Kidney epithelial cell (primary cell): ENCODE results near the gene SUGCT. TPM values are rescaled to one million over a fixed set of nuclear protein-coding genes. Genes with fewer than 3 reads are reported as not detected.

Experiments used
- DNase-seq: peaks from one replicate; pipeline ENCODE4 v3.0.0-alpha.2; 2010; ENCODE audit warnings: low read depth
- H3K27me3 ChIP-seq: 2 replicates; pipeline ENCODE4 v1.6.0; 2011; ENCODE audit warnings: low read length; ENCODE audit not compliant: control insufficient read depth, insufficient read depth
- H3K36me3 ChIP-seq: 2 replicates; pipeline ENCODE4 v1.5.1; 2011; ENCODE audit warnings: low read length; ENCODE audit not compliant: control insufficient read depth, insufficient read depth
- H3K4me3 ChIP-seq: 2 replicates; pipeline ENCODE4 v1.5.1; 2011; ENCODE audit warnings: low read depth, mild to moderate bottlenecking, control low read depth, low read length
- CTCF ChIP-seq: IDR thresholded peaks from 2 replicates; pipeline ENCODE4 v1.5.1; 2011; ENCODE audit warnings: mild to moderate bottlenecking, moderate library complexity, low read length, control low read depth, inconsistent platforms; ENCODE audit not compliant: insufficient read depth, poor library complexity, severe bottlenecking
- total RNA-seq: library from RNA; depleted of rRNA; stranded (reverse); fragments of >200 nt; gene quantifications from 2 replicates; pipeline ENCODE4 v1.2.3, GENCODE V29; 2015

Gene SUGCT
- total RNA-seq, 1 donor from 2014 or later = 4.0 TPM

- DNase-seq = peak; percentile 87
- Histone ChIP-seq H3K27me3 (no peaks in the 10 kb centered on the region), H3K4me3 (no peak overlapping the region), H3K36me3 (no peaks in the 10 kb centered on the region)
- no peak for TF ChIP-seq CTCF
Observed at GRCh38 chr7:40808378-40808942, 673.7 kb downstream of the SUGCT start.

DNA sequence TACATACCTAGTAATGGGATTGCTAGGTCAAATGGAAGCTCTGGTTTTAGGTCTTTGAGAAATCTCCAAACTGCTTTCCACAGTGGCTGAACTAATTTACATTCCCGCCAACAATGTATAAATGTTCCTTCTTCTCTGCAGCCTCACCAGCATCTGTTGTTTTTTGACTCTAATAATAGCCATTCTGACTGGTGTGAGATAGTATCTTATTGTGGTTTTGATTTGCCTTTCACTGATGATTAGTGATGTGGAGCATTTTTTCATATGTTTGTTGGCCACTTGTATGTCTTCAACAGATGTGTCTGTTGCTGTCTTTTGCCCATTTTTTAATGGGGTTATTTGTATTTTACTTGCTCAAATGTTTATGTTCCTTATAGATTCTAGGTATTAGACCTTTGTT is 675.5 kb downstream of the SUGCT start:
- Histone ChIP-seq H3K4me3 (no peak overlapping the region), H3K27me3 (no peaks in the 10 kb centered on the region), H3K36me3 (no peaks in the 10 kb centered on the region)
- DNase-seq = no peak
- TF ChIP-seq CTCF = no peak

DNA sequence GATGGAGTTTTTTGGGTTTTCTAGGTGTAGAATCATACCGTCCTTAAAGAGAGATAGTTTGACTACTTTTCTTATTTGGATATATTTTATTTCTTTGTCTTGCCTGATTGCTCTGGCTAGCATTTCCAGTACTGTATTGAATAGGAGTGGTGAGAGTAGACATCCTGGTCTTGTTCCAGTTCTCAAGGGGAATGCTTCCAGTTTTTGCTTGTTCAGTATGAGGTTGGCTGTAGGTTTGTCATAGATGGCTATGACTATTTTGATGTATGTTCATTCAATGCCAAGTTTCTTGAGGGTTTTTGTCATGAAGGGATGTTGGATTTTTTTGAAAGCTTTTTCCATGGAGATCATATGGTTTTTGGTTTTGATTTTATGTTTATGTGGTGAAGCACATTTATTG is 676.9 kb downstream of the SUGCT start:
- DNase-seq = no peak
- Histone ChIP-seq H3K36me3 (no peaks in the 10 kb centered on the region), H3K27me3 (no peaks in the 10 kb centered on the region), H3K4me3 (no peak overlapping the region)
- TF ChIP-seq CTCF = no peak

- H3K36me3 ChIP-seq = no peaks in the 10 kb centered on the region
- no peak for DNase-seq
- no peak overlapping the region for H3K4me3 ChIP-seq
- no peaks in the 10 kb centered on the region for H3K27me3 ChIP-seq
- TF ChIP-seq CTCF = no peak
Observed at GRCh38 chr7:40815022-40815421, 680.2 kb downstream of the SUGCT start.

DNA sequence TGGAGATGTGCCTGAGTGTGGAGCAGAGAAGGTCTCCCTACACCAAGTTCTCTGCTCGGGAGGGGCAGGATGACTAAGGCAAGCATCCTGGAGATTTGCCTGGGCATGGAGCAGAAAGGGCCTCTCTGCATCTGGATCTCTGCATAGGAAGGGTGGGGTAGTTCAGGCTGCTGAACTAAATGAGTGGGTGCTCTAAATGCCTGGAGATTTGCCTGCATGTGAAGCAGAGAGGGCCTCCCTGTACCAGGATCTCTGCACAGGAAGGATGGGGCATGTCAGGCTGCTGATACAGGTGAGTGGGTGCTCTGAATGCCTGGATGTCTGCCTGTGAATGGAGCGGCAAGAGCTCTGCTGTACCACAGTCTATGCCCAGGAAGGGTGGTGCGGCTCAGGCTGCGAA is 680.7 kb downstream of the SUGCT start:
- no peaks in the 10 kb centered on the region for H3K27me3 ChIP-seq
- DNase-seq = no peak
- H3K4me3 ChIP-seq = no peak overlapping the region
- no peak for TF ChIP-seq CTCF
- H3K36me3 ChIP-seq = no peaks in the 10 kb centered on the region

- H3K4me3 ChIP-seq = no peak overlapping the region
- no peak for DNase-seq
- H3K27me3 ChIP-seq = no peaks in the 10 kb centered on the region
- TF ChIP-seq CTCF = no peak
- H3K36me3 ChIP-seq = no peaks in the 10 kb centered on the region
Observed at GRCh38 chr7:40822861-40823260, 688.1 kb downstream of the SUGCT start.
